Activated gamma-delta T cell treated with anti-CD3 and anti-CD28 coated beads, Interleukin-2, amount 50 U/mL, for 16 hours (primary cell): ENCODE measurements around the gene COX6A1.
A peak's percentile ranks its signal among the peaks of the same experiment; 100 is the strongest.
"Not testable (repeated sequence)": the region's sequence is repeated elsewhere in the genome, so short reads cannot be mapped to it uniquely, and the experiment has no call there.

Source experiments
- DNase-seq: peaks from one replicate; pipeline ENCODE4 v3.0.0-alpha.2; 2020; ENCODE audit warnings: low read depth

Gene COX6A1

GRCh38 chr12:120468325-120468820 lies 30.5 kb downstream of the COX6A1 start:
- no peak for DNase-seq

- peak; percentile 12 for DNase-seq
These were observed 31.0 kb downstream of the COX6A1 start for GRCh38 chr12:120468821-120469449.

GRCh38 chr12:120469450-120470149 lies 31.7 kb downstream of the COX6A1 start, which contains the start of gene SRSF9:
Gene SRSF9, minus strand, starts transcription at chr12:120469748. Its CDS starts 139 bp downstream, at chr12:120469609.
- DNase-seq: peak; percentile 97

- DNase-seq: no peak
These were observed 32.4 kb downstream of the COX6A1 start for GRCh38 chr12:120470150-120470784.

GRCh38 chr12:120472521-120472920 lies 34.6 kb downstream of the COX6A1 start:
- DNase-seq: no peak

- no peak for DNase-seq
These were observed 36.1 kb downstream of the COX6A1 start for GRCh38 chr12:120473807-120474615.

- DNase-seq: no peak
These were observed 36.7 kb downstream of the COX6A1 start for GRCh38 chr12:120474616-120474960.

- no peak for DNase-seq
These were observed 37.7 kb downstream of the COX6A1 start for GRCh38 chr12:120475643-120476042.

GRCh38 chr12:120479458-120479857 lies 41.5 kb downstream of the COX6A1 start:
- DNase-seq: no peak

GRCh38 chr12:120480211-120480610 lies 42.3 kb downstream of the COX6A1 start:
- DNase-seq: no peak

GRCh38 chr12:120481022-120481767 lies 43.3 kb downstream of the COX6A1 start:
- DNase-seq: no peak

GRCh38 chr12:120483621-120484020 lies 45.7 kb downstream of the COX6A1 start:
- DNase-seq: no peak

GRCh38 chr12:120485961-120486881 lies 48.3 kb downstream of the COX6A1 start:
- no peak for DNase-seq

- not testable (repeated sequence) for DNase-seq
These were observed 49.6 kb downstream of the COX6A1 start for GRCh38 chr12:120487552-120487951.

- DNase-seq: no peak
These were observed 50.2 kb downstream of the COX6A1 start for GRCh38 chr12:120488057-120488640.

- no peak for DNase-seq
These were observed 51.1 kb downstream of the COX6A1 start for GRCh38 chr12:120489018-120489417.

GRCh38 chr12:120490325-120490724 lies 52.4 kb downstream of the COX6A1 start:
- no peak for DNase-seq
